GM18499 (cell line): Measurements from ENCODE around the gene ZMIZ1.

ENCODE experiments used
- ATAC-seq: cut with Tn5 transposase; IDR thresholded peaks from one replicate; pipeline ENCODE4 v1.9.1; 2021; ENCODE audit warnings: moderate number of reproducible peaks; ENCODE audit not compliant: insufficient read depth, unreplicated experiment

ZMIZ1 gene

DNA sequence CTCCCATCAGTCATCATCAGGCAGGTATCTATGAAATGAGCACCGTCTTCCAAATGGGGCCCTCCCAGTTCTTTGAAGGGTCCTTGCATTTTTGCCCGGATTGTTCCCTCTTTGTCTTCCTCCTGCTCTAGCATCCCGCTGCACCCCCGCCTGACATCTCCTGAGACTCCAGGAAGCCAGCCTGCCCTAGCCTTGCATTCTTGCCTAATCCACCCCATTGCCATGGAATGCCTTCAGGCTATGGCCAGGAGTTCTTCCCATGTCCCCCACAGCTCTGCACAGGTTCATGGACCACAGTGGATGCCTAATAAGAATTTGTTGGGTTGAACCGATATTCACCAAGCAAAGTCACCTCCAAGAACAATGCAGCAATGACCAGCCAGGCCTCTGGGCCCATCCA is 62.1 kb downstream of the ZMIZ1 start:
- no peak for ATAC-seq

GRCh38 chr10:79131836-79132631 is 63.3 kb downstream of the ZMIZ1 start:
- ATAC-seq, result no peak

DNA sequence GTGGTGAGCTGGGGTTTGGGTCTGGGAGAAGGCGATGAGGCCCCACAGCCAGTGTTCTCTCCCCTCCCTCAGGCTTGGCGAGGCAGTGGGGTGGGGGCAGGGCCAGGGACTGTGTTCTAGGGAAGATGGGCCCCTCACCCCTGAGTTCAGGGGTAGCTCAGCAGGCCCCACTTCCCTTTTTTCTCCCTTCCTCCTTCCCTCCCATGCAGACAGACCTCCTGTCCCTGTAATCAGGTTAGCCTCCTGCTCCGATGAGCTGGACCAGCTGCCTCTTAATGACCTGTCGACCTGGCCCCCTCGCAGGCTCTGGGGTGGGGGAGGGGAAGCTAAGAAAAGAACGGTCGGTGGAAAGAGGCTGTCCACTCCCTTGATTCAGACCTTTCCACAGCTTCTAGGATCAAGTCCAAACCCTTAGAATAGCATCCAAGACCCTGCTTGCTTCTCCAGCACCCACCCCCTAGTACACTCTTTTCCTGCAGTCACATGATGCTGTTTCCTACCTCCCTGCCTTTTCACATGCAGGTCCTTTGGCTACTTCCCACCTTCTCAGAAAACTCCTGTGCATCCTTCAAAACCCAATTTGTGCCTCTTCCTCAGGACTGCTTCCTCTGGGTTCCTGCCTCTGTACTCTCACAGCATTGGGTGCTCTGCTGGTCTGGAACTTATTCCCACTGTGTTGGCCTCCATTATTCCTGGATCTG is 64.1 kb downstream of the ZMIZ1 start:
- no peak for ATAC-seq

DNA sequence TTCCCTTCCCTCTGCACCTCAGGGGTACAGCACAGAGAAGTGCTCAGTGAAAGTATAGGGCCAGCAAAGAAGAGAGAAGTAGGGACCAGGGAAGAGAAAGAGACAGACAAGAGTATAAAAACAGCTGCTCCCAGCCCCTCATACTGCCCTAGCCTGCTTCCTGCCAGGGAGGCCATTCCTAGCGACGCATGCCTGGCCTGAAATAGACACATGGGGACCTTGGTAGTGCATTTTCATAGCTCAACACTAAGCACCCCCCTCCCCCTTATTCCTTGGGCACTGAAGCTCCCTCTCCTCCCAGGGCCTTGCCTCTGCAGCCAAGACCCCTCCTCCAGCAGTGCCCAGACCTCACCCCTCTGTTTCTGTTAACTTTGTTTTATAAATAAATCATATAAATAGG is 64.7 kb downstream of the ZMIZ1 start:
- ATAC-seq, result no peak

DNA sequence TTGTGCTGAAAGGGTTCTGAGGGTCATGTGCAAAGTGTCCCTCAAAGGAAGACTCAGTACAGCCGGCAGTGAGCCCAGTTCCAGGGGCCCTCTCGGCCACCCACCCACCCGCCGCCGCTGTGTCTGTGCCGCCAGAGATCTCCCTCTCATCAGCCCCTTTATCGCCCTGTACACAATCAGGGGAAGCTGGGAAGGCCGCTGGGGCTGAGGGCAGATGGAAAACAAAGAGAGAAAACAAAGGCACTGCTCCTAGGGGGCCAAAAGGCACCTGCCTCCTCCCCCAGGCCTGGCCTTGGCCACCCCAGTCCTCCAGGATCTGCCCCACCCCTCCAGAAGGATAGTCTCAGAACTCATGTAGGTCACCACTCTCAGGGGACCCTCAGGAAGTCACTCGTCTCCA is 67.0 kb downstream of the ZMIZ1 start:
- no peak for ATAC-seq

DNA sequence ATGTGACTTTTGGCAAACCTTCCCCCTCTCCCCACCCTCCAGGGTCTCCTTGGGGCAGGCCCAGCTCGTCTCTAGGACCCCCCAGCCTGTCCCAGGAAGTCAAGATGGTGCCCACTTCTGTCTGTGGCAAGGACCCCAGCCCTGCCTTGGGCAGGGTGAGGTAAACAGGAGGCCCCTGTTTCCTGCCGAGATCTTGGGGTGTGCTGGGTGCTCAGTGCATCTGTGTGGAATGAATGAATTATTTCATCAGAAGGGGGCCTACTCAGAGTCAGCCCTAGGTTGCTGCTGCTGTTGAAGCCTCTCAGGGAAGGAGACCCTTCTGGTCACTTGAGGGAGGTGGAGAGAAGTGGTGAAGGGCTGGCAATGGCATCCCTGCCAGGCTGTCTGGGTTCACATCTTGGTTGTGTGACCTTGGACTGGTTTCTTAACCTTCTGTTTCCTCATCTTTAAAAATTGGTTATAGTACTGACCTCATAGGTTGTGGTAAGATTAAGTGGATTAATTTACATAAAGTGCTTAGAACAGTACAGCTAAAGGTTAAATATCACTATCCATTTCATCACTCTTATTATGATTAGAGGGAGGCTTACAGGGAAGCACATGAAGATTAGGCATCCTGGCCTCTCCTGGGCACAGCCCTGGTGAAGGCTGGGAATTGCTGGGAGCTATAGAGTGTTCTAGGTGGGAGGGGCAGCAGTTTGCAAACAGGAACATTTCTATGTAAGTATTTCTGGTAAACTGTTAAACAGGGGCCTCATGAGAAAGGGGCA is 67.7 kb downstream of the ZMIZ1 start:
- no peak for ATAC-seq

- ATAC-seq, result no peak
These were observed 68.6 kb downstream of the ZMIZ1 start for GRCh38 chr10:79137300-79137756.

GRCh38 chr10:79137826-79138225 is 69.1 kb downstream of the ZMIZ1 start:
- ATAC-seq, result no peak

DNA sequence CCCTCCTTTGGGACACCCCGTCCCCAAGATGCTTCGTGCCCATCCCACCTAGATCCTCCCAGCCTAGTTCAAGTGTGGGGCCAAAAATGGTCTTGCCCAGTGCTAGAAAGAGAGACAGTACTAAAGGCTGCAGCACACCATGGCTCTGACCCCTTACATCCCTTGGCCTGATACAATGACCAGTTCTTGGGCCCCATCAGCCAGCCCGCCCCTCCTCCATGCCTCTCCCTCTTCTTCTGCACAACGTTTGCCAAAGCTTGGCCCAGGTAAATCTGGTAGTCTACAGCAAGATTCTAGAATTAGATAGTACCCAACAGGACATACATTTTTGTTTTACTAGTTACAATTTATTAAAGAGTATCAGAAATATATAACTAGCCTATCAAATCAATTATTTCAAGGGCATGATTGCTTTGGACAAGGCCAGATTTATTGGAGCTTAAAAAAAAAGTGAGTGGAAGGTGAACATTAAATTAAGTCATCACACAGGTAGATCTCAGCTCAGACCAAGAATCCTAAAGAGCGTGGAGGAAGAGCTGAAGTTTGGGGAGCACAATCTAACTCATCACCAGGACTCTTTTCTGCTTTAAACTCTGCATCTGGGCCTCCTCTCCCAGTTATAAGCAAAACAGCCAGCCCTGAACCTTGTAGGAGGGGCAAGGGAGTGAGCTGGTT is 69.8 kb downstream of the ZMIZ1 start:
- ATAC-seq, result no peak

- ATAC-seq, result no peak
These were observed 70.5 kb downstream of the ZMIZ1 start for GRCh38 chr10:79139124-79139835.

DNA sequence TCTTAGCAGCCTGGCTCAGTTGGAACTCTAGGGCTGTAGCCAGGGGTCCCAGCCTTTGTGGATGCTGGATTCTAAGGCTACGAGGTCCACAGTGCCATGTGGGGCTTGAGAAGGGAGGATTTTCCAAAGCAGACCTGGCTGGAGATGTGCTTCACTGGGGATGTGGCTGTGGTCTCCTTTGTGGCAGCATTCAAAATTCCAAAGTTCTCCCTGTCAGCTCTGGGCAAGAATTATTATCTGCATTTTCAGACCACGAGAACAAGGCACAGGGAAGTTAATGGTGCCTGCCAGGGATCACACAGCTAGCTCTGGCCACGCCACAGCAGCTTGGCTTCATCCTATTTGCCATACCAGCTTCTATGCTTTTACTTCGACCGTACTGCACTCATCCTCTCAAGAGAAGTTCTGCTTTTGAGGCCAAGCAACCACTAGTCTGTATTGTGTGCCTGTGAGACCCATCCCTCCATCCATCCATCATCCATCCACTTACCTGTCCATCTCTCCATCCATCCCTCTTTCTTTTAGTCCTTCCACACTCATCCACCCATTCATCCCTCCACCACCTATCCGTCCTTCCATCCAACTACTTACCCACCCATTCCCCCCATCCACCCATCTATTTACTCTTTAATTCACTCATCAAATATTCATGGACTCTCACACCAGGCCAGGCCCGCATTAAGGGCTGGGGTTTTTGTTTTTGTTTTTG is 71.5 kb downstream of the ZMIZ1 start:
- ATAC-seq, result no peak

GRCh38 chr10:79140855-79141254 is 72.1 kb downstream of the ZMIZ1 start:
- no peak for ATAC-seq

DNA sequence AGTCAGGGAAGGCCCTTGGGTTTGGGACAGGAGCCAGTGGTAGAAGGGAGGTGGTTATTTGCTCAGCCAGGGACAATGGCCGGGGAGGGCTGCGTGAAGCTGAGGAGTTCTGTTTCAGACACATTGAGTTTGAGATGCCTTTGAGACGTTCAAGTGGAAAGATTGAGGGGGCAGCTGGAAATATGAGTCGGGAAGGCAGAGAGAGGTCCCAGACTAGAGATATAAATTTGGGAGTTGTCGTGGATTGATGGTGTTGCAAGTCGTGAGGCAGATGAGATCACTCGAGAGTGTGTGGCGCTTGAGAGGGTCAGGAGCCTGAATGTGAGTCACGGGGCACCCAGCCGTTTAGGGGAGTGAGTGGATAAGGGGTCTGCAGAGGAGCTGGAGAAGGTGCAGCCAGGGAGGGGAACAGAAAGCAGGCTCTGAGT is 73.3 kb downstream of the ZMIZ1 start:
- ATAC-seq, result no peak

- no peak for ATAC-seq
These were observed 74.0 kb downstream of the ZMIZ1 start for GRCh38 chr10:79142522-79143309.

- no peak for ATAC-seq
These were observed 75.1 kb downstream of the ZMIZ1 start for GRCh38 chr10:79143879-79144278.

GRCh38 chr10:79144351-79145173 is 75.8 kb downstream of the ZMIZ1 start:
- ATAC-seq, result no peak

GRCh38 chr10:79145174-79145483 is 76.4 kb downstream of the ZMIZ1 start:
- no peak for ATAC-seq
